HEK293T (cell line): Measurements from ENCODE around the gene PDS5B.

ENCODE experiments used
- ARNT ChIP-seq: fragments of 450-650 bp; IDR thresholded peaks from 2 replicates; pipeline ENCODE4 v1.6.1; 2017; ENCODE audit warnings: mild to moderate bottlenecking
- BHLHE40 ChIP-seq: fragments of 450-650 bp; IDR thresholded peaks from 2 replicates; pipeline ENCODE4 v1.6.1; 2016; ENCODE audit warnings: mild to moderate bottlenecking, moderate library complexity, borderline replicate concordance
- FOXM1 ChIP-seq: fragments of 450-650 bp; IDR thresholded peaks from 2 replicates; pipeline ENCODE4 v1.6.1; 2017; ENCODE audit warnings: mild to moderate bottlenecking, borderline replicate concordance
- PKNOX1 ChIP-seq: fragments of 450-650 bp; IDR thresholded peaks from 2 replicates; pipeline ENCODE4 v1.6.1; 2016
- SP1 ChIP-seq: fragments of 450-650 bp; IDR thresholded peaks from 2 replicates; pipeline ENCODE4 v1.6.1; 2017
- SUZ12 ChIP-seq: fragments of 450-650 bp; IDR thresholded peaks from 2 replicates; pipeline ENCODE4 v1.6.1; 2016; ENCODE audit warnings: mild to moderate bottlenecking
- ZNF384 ChIP-seq: fragments of 450-650 bp; IDR thresholded peaks from 2 replicates; pipeline ENCODE4 v1.6.1; 2016

GRCh38 chr13:32638739-32639138 lies 52.5 kb downstream of the PDS5B start:
- no peak for TF ChIP-seq SUZ12
- no peak for TF ChIP-seq SP1
- no peak for TF ChIP-seq BHLHE40
- no peak for TF ChIP-seq ZNF384
- TF ChIP-seq FOXM1, result no peak
- TF ChIP-seq PKNOX1, result no peak
- TF ChIP-seq ARNT, result no peak
